Amniotic stem cell (primary cell): Measurements from ENCODE around the gene BFSP2.

Experiments used
- DNase-seq: peaks from one replicate; lab custom pipeline; 2025; lab: John Stamatoyannopoulos, UW

BFSP2 gene

DNA sequence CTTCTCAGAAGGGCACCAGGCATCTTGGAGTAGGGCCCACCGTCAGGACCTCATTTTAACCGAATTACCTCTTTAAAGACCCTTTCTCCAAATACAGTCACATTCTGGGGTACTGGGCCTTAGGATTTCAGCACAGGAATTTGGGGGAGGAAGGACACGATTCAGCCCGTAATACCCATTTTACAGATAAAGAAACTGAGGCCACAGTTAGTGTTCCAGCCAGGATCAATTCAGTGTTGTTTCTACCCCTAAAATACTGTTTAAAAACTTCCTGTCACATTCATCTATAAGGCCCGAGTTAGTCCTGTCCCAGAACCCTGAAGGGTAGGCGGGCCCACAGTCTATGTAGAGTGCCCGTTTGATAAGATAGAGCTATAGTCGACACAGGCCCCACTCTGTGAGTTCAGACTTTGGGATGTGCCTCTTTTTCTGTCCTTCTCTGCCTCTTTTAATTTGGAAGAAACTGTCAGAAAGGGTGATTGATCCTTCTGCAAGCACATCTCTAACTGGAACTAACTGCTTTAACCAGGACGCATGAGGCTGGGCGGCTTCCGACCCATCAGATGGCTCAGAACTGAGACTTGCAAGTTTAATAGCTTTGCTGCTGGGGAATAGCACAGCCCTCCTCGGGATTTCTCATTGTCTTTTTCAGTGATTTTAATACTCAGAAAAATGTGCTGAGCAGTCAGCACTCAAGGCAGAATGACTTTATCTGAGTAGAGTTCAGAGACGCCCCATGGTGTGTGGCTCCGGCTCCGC is 19.5 kb downstream of the BFSP2 start:
- no peak for DNase-seq

DNA sequence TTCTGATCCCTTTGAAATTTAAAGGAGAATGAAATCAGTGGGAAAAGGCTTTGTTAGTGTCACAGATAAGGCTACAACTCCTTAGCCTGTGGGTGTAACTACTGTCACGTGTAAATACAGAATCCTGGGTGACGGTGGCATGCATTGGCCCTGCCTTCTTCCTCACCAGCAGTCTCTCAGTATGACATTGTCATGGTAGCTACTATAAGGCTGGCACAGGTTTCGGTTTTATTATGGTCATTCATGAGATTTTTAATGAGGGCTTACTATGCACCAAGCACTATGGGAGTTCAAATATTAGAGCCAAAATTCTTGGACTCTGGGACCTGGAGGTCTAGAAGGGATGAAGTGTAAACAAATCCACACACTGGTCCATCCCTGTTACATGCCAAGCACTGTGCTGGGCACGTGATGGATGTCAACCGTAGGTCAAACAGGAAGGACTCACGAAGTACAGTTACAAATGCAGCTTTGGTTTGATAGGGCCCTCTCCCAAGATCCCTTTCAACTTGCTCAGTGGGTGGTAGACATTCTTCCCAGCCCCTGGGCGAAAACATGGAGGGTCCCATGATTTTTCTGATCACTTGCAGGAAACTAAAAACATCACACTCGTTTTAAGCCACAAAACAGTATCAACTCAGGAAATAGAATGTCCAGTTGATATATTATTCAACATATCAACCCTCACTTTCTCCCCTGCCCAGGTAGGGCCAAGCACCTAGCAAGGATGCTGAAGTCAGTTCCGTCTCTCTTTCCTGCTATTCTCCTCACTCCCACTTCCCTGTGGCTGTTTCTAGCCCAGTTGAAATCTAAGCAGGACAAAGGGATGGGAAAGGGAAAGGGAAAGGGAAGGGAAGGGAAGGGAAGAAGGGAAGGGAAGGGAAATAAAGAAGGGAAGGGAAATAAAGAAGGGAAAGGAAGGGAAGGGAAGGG is 25.3 kb downstream of the BFSP2 start:
- no peak for DNase-seq

DNA sequence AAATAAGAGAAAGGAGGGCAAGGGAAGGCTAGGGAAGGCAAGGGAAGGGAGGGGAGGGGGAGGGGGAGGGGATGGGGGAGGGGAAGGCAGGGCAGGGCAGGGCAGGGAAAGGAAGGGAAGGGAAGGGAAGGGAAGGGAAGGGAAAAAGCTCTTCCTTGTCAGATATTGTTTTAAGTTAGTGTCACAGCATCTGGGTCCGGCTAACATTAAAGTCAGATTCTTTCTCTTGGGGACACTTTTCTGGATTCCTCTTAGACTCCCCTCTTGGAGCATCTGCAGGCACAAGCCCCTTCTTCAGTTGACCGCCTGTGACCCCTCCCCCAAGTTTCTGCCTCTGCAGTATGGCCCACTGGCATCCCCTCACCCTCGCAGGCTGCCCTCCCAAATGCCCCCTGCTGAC is 26.0 kb downstream of the BFSP2 start:
- no peak for DNase-seq

DNA sequence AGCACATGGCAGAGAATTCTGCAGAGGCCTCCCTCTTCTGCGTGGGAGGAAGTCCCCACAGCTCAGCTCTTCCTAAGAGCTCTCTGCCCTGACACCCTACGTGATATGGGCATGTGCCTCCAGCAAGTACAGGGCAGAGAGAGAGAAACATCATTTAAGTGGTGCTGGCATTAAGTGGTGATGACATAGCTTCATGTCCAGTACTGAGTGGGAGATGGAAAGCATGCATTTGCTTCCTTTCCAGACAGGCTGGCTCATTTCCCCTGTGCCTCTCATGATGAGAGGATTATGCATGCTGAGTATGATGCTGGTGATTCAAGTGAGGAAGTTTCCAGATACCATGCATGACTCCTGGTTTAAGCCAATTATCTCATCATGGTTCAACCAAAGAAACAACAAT is 26.9 kb downstream of the BFSP2 start:
- DNase-seq: peak; percentile 32

DNA sequence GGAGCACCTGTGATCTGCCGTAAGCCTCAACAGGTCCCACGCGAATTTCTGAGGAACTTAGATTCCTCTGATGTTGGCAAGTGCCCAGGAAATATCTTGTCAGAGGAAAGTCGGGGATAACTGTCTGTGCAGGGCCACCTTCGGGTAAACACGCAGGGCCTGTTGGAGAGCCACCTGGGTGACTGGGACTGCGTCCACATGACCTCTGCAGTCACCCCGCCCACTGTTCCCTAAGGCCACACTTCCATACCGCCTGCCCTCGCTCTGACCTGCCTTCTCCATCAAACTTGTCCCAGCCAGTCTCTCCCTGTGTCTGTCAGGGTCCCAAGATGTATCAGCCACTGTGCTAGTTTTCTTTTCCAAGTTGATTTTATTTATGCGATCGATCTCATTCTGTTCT is 28.7 kb downstream of the BFSP2 start:
- DNase-seq: no peak

DNA sequence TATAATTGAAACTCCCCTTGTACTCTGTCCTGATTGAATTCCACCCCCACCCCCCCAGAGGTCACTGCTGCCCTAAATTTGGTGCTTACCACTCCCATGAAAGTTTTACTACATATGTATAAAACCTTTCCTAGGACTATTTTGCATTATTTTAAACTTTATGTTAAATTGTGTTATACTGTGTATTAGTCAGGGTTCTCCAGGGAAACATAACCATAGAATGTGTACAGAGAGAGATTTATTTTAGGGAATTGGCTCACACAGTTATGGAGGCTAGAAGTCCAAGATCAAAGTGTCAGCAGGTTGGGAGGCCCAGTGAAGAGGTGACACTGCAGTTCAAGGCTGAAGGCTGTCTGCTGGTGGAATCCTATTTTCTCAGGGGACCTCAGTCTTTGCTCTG is 29.2 kb downstream of the BFSP2 start:
- no peak for DNase-seq

DNA sequence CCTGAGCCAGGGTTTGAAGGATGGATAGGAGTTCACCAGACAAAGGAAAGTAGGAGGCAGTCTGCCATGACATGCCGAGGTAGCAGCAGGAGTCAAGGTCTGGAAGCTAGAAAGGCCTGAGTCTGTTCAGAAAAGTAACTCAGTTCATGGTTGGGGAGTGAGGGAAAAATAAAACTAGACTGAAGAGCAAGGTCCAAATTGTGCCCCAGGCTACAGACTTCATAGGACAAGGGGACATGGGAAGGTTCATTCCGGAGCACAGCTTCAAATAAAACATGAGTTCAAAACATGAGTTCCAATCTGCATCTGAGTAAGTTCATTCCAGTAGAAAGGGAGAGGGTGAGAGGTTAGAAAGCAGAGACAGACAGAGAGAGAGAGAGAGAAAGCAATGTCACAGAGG is 39.7 kb downstream of the BFSP2 start:
- DNase-seq: no peak

DNA sequence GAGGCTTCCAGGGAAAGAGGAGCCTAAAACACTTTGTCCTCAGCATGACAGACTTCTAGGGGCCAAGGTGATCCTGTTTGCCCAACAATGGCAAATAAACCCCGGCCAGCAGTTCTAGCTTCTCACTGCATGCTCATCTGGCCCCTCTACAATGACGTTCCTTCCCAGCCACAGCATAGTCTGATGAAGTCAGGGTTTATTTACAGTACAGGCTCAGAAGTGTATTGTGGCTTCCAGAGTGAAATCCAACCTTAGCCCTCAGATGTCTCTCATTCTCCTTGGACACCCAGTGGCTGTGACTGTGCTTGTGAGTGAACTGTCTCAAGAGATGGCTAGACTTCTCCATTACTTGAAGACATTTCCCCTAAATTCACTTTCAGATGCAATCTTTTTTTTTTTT is 40.8 kb downstream of the BFSP2 start:
- no peak for DNase-seq

DNA sequence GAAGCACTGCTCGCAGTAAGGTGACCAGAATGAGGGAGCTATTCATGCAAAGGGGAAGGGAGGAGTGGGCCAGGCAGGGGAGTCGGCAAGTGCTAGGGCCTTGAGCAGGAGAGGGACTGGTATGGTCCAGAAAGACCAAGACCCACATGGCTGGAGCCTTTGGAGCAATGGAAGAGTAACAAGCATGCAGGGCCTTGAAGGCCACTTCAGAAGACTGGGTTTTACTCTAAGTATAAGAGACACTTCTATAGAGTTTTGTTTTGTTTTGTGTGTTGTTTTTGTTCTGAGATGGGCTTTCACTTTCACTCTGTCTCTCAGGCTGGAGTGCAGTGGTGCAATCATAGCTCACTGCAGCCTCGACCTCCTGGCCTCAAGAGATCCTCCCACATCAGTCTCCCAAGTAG is 42.0 kb downstream of the BFSP2 start:
- no peak for DNase-seq

DNA sequence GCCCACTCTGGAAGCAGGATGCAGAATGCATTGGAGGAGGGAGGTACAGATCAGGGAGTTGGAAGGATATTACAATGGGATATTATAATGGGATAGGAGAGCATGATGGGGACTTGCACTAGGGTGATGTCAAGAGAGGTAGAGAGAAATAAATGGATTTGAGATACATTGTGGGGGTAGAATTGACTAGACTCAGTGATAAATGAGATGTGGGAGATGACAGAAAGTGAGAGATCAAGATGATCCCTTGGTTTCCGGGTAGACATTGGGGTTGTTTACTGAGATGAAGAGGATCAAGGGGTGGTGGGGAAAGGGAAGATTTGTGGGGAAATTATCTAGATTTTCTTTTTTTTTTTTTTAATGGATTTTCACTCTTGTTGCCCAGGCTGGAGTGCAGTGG is 42.7 kb downstream of the BFSP2 start:
- no peak for DNase-seq

DNA sequence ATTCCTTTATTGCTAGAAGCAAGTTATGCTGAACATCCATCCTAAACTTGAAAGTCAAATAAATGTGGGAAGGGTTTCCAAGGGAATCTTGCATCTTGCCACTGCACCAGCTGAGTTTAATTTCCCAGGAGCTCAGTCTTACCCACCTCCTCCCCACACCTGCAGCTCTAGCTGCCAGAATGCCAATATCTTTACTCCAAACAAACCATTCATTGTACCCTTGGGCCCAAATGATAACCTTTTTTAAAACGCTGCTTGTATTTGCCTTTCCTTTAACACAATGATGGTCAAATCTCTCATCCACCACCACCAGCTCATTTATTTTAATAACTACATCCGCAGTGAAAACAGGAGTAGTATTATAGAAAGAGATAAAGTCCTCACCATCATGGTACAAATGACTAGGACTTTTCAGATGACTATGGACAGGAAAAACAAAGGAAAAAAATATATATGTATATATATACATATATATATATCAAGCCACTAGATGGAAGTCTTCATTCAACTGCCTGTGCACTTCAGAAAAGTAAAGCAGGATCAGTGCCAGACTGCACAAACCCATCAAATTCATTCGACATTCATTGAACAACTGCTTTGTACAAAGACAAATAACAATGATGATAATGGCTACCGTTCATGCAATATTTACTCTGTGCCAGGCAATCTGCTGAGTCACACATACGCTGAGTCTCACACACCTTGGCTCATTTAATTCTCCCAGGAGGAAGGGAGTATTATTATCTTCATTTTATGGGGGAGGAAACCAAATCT is 44.0 kb downstream of the BFSP2 start:
- DNase-seq: no peak

DNA sequence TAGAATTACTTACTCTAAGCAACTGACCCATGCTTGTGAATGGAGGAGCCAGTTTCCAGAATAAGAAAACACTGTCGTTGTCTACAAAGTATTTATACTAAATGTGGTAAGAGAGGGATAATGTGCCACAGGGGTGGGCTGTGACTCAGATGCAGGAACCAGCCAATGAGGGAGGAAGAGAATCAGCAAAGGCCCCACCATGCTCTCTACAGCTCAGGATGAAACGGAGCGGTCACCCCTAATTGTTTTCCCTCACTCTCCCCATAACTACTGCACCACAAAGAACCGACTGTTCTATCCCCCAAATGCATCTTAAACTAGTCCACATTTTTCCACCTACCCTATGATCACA is 44.5 kb downstream of the BFSP2 start:
- no peak for DNase-seq

DNA sequence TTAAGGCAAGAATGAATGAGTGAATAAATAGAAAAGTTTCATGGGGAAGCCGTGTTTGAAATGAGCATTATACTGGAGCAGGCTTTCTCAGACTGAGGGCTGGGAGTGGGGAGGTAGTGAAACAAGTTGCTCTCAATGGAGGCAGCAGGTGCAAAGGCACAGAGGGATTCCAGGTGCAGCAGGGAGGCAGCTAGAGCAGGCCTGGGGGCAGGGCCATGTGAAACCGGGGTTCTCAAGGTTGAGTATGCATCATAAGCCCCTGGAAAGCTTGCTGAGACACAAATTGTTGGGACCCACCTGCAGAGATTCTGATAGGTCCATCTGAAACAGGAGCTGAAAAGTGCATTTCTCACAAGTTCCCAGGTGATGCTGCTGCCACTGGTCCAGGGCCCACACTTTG is 45.3 kb downstream of the BFSP2 start:
- DNase-seq: no peak

DNA sequence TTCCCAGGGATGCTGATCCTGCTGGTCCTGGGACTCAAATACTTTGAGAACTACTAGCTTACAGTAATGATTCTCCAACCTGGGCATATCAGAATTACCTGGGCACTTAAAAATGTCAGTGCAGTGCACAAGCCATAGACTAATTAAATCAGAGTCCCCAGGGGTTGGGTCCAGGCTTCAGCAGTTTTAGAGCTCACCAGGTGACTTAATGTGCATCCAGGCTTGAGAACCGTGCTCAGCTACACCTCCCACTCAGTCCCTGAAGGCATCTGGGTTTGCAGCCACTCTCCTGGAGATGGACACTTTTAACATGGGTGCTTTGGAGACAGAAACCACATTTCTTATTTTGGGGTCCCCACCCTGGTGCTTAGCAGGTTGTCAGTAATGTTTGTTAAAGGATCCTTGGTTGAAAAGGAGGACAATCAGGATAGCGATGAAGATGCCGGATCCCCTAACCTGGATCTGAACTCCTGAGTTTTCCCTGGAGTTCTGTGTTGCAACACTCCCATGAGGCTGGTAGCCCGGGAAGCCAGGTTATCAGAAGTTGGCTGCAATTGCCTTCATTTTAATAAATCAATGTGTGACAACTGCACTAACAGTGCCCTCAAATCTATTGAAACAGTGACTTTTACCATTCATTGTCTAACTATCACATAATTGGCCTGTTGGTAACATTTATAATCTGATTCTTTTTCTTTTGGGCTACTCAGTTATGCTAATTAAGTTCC is 48.1 kb downstream of the BFSP2 start:
- no peak for DNase-seq

DNA sequence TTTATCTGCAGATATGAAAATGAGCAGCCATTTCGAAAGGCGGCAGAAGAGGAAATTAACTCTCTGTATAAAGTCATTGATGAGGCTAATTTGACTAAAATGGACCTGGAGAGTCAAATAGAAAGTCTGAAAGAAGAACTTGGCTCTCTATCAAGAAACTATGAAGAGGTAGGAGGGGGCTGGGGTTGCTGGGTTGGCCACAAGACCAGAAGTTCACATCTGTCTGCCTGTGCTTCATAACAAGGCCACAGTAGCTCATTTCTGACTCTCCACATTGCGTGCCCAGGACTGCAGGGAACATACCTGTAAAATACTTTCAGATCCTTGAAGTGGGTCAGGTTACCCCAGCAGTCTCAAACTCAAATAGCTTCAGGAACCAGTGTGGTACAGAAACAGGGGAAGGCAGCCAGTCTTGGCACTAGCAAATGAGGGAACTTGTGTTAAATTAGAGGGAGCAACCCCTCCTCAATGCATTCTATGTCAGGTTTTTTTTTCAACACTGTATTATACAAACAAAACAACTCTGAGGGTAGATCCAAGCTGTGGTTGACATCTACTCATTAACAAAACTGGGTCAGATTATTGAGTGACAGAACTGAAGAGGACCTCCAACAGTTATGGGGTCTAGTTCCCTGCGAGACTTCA is 48.7 kb downstream of the BFSP2 start:
- DNase-seq: no peak

DNA sequence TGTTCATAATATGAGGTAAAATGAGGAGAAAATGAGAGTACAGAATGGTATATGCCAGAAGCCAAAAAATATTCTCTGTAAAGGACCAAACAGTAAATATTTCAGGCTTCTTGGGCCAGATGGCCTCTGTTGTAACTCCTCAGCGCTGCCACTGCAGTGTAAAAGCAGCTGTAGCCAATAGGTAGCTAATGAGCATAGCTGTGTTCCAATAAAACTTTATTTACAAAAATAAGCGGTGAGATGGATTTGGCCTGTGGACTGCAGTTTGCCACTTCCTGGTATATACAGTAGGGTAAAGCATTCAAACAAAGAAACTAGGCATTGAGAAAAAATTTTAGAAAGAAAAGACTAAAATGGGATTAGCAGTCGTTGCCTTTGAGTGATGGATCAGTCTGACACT is 51.5 kb downstream of the BFSP2 start:
- no peak for DNase-seq

DNA sequence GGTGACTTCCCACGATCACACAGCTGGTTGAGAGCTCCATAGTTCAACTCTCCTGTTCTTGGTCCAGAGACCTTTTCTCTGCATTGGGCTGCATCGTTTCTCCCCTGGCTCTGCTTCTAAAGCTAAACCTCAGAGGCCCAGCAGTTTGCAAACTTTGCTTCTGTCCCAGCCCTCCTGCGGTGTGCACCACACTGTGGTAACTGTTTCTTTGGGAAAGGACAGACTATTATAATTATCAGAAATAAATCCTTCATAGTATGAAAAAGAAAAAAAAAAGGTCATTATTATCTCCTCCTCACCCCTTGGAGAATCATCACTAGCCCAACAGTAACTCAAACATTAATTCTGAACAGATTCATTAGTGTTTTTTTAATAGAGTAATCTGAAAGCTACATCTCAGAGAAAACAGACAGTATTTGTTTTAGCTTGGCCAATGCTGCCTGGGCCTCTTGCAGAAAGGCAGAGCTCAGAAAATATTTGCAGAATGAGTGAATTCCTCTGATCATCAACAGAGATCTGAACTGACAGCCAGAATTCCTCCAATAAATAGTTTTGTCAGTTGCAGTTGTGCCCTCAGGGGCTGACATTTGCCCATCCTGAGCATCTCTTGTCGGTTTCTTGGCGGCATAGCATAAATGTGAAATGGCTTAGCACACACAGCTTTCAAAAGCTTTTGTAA is 52.9 kb downstream of the BFSP2 start:
- DNase-seq: peak; percentile 39

DNA sequence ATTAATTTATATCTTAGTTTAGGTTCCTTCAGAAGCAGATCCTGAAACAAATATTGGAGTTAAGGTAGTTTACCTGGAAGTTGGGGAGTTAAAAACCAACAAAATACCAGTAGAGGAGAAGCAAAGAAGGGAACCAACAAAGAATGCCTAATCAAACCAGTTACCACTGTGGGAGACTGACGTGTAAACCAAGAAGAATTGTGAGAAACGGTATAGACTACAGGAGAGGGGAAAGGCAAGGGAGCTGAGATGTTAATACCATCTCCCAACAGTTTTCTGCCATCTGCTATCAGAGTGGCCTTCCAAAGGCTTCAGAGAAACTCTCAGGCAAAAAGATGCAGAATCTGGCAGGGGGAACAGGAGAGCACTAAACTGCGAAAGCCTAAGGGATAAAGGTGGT is 53.5 kb downstream of the BFSP2 start:
- no peak for DNase-seq

DNA sequence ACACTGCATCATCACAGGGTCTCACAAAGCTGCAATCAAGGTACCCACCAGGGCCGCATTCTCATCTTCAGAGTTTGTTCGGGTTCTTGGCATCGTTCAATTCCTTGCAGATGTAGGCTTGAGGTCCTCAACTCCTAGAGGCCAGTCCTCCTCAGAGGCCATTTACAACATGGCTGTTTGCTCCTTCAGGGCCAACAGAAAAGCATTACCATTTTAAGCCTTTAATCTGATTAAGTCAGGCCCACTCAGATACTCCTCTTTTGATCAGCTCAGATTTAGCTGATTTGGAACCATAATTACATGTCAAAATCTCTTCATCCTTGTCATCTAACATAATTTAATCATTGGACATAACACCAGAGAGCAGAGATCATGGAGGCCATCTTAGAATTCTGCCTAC is 55.4 kb downstream of the BFSP2 start:
- no peak for DNase-seq

DNA sequence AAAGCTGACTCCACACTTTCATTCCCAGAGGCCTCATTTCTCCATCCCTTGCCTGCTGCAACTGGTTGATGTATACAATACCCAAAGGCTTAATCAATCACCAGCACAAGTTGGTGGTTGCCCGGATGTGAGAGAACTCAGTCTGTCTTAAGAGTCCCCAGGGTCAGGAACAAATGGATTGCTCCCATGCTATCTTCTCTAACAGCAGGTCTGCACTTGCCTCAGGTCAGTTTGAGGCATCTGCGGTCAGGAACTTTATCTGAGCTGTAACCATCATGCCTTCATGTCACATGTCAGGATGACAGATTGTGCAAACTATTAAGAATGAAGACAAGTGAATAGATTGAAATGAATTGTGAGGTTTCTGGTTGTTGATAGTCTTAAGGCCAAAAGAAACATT is 56.1 kb downstream of the BFSP2 start:
- DNase-seq: no peak

DNA sequence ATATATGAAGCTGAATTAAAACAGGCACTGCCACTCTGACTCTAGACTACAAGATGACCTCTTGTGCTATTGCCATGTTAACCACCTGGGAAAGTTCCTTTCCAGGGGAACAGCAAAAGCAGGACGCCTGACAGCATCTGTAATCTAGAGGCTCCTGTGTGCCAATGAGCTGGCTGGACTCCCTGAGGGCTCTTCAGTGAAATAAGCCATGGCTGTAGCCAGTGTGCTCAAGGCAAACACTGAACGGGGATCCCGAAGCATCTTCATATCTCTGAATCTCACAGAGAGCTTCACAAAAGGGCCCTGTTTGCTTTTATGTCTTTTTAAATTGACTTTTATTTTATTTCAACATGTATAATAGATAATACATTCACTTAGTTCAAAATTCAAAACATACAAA is 57.2 kb downstream of the BFSP2 start:
- no peak for DNase-seq
